Choroid plexus epithelial cell (primary cell): ENCODE results near the gene DNAL4.

Experiments used
- DNase-seq: peaks from one replicate; pipeline ENCODE4 v3.0.0-alpha.2; 2010; ENCODE audit warnings: low read depth
- H3K4me3 ChIP-seq: 2 replicates; pipeline ENCODE4 v1.5.1; 2011; ENCODE audit warnings: low read depth, mild to moderate bottlenecking, control low read depth, low read length, moderate library complexity
- TF ChIP-seq, protein P1 (sequence below): conservative IDR thresholded peaks from 2 replicates; pipeline ENCODE4 v1.5.1; 2011; ENCODE audit warnings: low read depth, mild to moderate bottlenecking, control low read depth, inconsistent platforms, low read length, moderate library complexity

The DNAL4 gene

GRCh38 chr22:38756711-38757463, 37.1 kb downstream of the DNAL4 start:
- TF ChIP-seq, protein P1, sequence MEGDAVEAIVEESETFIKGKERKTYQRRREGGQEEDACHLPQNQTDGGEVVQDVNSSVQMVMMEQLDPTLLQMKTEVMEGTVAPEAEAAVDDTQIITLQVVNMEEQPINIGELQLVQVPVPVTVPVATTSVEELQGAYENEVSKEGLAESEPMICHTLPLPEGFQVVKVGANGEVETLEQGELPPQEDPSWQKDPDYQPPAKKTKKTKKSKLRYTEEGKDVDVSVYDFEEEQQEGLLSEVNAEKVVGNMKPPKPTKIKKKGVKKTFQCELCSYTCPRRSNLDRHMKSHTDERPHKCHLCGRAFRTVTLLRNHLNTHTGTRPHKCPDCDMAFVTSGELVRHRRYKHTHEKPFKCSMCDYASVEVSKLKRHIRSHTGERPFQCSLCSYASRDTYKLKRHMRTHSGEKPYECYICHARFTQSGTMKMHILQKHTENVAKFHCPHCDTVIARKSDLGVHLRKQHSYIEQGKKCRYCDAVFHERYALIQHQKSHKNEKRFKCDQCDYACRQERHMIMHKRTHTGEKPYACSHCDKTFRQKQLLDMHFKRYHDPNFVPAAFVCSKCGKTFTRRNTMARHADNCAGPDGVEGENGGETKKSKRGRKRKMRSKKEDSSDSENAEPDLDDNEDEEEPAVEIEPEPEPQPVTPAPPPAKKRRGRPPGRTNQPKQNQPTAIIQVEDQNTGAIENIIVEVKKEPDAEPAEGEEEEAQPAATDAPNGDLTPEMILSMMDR: no peak
- no peak for DNase-seq
- no peak overlapping the region for H3K4me3 ChIP-seq

DNA sequence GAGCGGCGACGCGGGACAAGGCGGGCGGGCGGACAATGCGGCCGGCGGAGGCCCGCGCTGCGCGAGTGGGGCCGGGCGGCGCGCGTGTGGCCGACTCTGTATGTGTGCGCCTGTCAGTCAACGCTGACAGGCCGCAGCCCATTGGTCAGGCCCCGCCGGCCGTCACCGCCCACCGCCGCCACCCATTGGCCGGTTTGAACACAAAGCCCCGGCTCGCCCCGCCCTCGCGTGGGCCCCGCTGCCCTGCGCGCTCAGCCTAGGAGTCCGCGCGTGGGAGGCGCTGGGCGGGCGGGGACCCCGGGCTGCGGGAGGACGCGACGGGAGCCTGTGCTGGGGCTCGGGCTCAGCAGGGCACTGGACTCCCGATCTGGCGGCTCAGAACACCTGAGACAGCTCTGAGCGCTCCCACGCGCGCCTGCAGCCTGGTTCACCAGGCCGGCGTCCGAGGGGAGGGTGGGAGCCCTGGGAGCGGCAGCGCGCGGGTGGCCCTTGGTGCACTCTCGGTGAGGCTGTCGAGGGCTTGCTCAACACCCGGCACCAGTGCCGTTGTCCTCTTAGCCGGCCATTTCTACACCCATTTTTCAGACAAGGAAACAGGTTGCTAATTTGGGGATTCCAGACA, 37.9 kb downstream of the DNAL4 start, which contains the start of gene SUN2:
SUN2 (minus strand) TSS at position 88 of the 622 bp plus-strand sequence. CDS start 3,370 bp downstream, outside the sequence.
- TF ChIP-seq, protein P1: no peak
- peak; percentile 82 for DNase-seq
- peak within 1 kb of the TSS; percentile 64 for H3K4me3 ChIP-seq

DNA sequence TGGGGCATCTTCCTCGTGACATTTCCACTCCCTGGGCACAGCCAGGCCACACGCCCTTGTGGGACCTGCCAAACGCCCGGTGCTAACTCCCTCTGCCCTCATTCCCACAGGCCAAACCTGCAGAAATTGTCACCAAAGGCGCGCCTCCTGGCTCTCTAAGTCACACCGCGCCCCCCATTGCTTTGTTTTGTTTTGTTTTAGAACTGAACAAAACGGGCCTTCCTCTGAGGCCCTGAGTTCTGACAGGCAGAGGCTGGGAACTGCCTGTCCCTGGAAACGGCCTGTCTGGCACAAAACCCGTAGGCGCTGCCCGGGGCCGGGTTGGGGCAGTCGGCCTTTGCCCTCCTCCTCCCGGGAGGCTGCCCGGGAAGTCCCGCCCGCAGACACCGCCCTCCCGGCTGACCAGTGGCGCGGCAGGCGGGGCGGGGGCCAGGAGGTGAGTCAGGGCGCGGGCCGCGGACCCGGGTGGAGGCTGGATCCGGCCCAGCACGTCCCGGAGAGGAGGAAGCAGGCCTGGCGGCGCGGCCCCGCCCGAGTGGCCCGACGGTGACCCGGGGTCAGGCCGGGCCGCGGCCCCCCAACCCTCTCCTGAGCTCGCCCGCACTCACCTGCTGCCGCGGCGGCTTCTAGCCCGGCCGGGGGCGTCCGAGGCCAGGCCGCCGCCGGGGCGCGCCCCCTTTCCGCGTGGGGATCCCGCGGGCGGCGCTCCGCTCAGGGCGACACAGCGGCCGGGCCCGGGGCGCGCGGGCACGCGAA, 38.6 kb downstream of the DNAL4 start:
- peak; percentile 59 for DNase-seq
- H3K4me3 ChIP-seq: peak overlapping the region; percentile 64
- TF ChIP-seq, protein P1: no peak

DNA sequence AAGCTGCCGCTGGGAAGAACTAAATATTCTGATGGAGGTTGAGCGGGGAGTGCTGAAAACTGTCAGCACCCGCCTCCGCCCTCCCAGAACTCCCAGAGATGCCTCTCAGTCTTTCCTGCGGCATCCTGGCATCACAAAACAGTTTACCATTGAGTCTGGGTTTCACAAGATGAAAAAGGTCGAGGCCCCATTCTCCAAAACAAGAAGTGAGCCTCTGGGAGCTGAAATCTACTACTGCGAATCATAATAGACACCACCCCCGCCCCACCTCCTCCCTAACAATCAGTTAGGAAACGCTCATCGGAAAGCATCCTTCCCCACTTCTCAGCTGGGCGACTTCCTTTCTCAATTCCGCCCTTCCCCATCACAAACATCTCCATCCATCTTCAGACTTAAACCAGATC, 39.2 kb downstream of the DNAL4 start:
- DNase-seq: peak; percentile 50
- TF ChIP-seq, protein P1: no peak
- peak overlapping the region; percentile 64 for H3K4me3 ChIP-seq

- H3K4me3 ChIP-seq: peak overlapping the region; percentile 64
- peak; percentile 15 for DNase-seq
- TF ChIP-seq, protein P1: no peak
Measured at GRCh38 chr22:38753948-38754750, 39.8 kb downstream of the DNAL4 start.
